Lower lobe of right lung (tissue), 2 donors: ENCODE data around the gene BST2. TPM values are rescaled to one million over a fixed set of nuclear protein-coding genes. Genes with fewer than 3 reads are reported as not detected.

Source experiments
- ATAC-seq, 2 donors: fragments of 200-7000 bp; cut with Tn5 transposase; one replicate each; pipeline ENCODE4 v1.9.1; 2020 to 2022; ENCODE audit warnings: mild to moderate bottlenecking in 2 of 2, moderate library complexity in 2 of 2
- DNase-seq: peaks from one replicate; pipeline ENCODE4 v3.0.0-alpha.2; 2020
- H3K27ac ChIP-seq: fragments of 200-600 bp; one replicate; pipeline ENCODE4 v1.8.0; 2022
- H3K27me3 ChIP-seq: fragments of 200-600 bp; one replicate; pipeline ENCODE4 v1.8.0; 2022; ENCODE audit warnings: low read depth
- H3K36me3 ChIP-seq: fragments of 200-600 bp; one replicate; pipeline ENCODE4 v1.8.0; 2022; ENCODE audit warnings: mild to moderate bottlenecking
- H3K4me1 ChIP-seq: fragments of 200-600 bp; one replicate; pipeline ENCODE4 v1.8.0; 2022
- H3K4me3 ChIP-seq: fragments of 200-600 bp; one replicate; pipeline ENCODE4 v1.8.0; 2022; ENCODE audit warnings: mild to moderate bottlenecking
- H3K9me3 ChIP-seq: fragments of 200-600 bp; one replicate; pipeline ENCODE4 v1.8.0; 2022
- CTCF ChIP-seq: fragments of 200-600 bp; IDR thresholded peaks from one replicate; pipeline ENCODE4 v1.8.0; 2022; ENCODE audit warnings: antibody characterized with exemption, mild to moderate bottlenecking
- intact Hi-C: fragments of 100-400 bp; cut with DNase I; formaldehyde crosslinking; loops from one replicate; pipeline ENCODE4 v1.11.0; 2022
- long read RNA-seq: library from polyadenylated mRNA; unstranded; transcript quantifications from one replicate; pipeline ENCODE4 v2.0.0, GENCODE V29; 2021
- total RNA-seq: library from RNA; stranded (reverse); fragmentation: NEBNext Ultra II Directional; extraction: Animal tissue kit (Norgen Biotek cat#: 25700); gene quantifications from one replicate; pipeline ENCODE4 v1.2.1, GENCODE V29; 2021
- donor health status: DM: no; HTN: yes; CAD: no; lungs with severe emphysema.

Gene BST2
- 165 TPM for total RNA-seq
- long read RNA-seq, transcript BST2-201 (5 exons, 1,019 nt) = major isoform, 120 of 127 reads
- long read RNA-seq, partial matches to known transcripts = 1 of 127 reads
- long read RNA-seq, other reads (novel, unspliced or antisense) = 5 of 127 reads

- TF ChIP-seq CTCF = no peak
- Histone ChIP-seq H3K9me3 (no peaks in the 10 kb centered on the region), H3K27me3 (no peaks in the 10 kb centered on the region), H3K4me1 (peaks cover 25% of the 10 kb centered on the region), H3K36me3 (peaks cover 10% of the 10 kb centered on the region), H3K27ac (peak within 1 kb of the TSS; percentile 85), H3K4me3 (peak within 1 kb of the TSS; percentile 72)
- intact Hi-C loops = no loop called here
- ATAC-seq (peak; percentile 93 to 96), DNase-seq (peak; percentile 75)
These were observed at the start of gene BST2 for GRCh38 chr19:17405250-17406045. Gene BST2 (minus strand): TSS chr19:17405630. CDS start chr19:17405575, 55 bp downstream.

GRCh38 chr19:17454576-17455071, 49.2 kb upstream of the BST2 start:
- H3K4me1 ChIP-seq = no peaks in the 10 kb centered on the region
- intact Hi-C loops = no loop called here
- DNase-seq = no peak
- TF ChIP-seq CTCF = no peak
- no peaks in the 10 kb centered on the region for H3K36me3 ChIP-seq
- no peak overlapping the region for H3K4me3 ChIP-seq
- H3K27ac ChIP-seq = no peak overlapping the region
- H3K27me3 ChIP-seq = peaks cover 26% of the 10 kb centered on the region
- H3K9me3 ChIP-seq = no peaks in the 10 kb centered on the region
- ATAC-seq = no peak

- H3K27me3 ChIP-seq = peaks cover 29% of the 10 kb centered on the region
These were observed 46.4 kb upstream of the BST2 start for GRCh38 chr19:17451820-17452219.

GRCh38 chr19:17450264-17451075, 45.0 kb upstream of the BST2 start:
- ATAC-seq = no peak
- no peak for TF ChIP-seq CTCF
- H3K27ac ChIP-seq = no peak overlapping the region
- intact Hi-C loops = no loop called here
- no peak overlapping the region for H3K4me3 ChIP-seq
- no peaks in the 10 kb centered on the region for H3K9me3 ChIP-seq
- DNase-seq = no peak
- peaks cover 19% of the 10 kb centered on the region for H3K27me3 ChIP-seq
- H3K4me1 ChIP-seq = peaks cover 8% of the 10 kb centered on the region
- no peaks in the 10 kb centered on the region for H3K36me3 ChIP-seq

More at GRCh38 chr19:17451820-17452219, 46.4 kb upstream of the BST2 start:
- DNase-seq (no peak), ATAC-seq (no peak)
- no peak for TF ChIP-seq CTCF
- Histone ChIP-seq H3K36me3 (no peaks in the 10 kb centered on the region), H3K4me3 (no peak overlapping the region), H3K9me3 (no peaks in the 10 kb centered on the region), H3K27ac (no peak overlapping the region), H3K4me1 (peaks cover 8% of the 10 kb centered on the region)
- intact Hi-C loops = no loop called here

- H3K27me3 ChIP-seq = peaks cover 7% of the 10 kb centered on the region
- TF ChIP-seq CTCF = peak; percentile 56
- peak within 1 kb of the TSS; percentile 49 for H3K4me3 ChIP-seq
- DNase-seq (peak; percentile 59), ATAC-seq (peak; percentile 79 to 80)
- intact Hi-C loops = no loop called here
- peaks cover 8% of the 10 kb centered on the region for H3K4me1 ChIP-seq
- no peaks in the 10 kb centered on the region for H3K9me3 ChIP-seq
- no peaks in the 10 kb centered on the region for H3K36me3 ChIP-seq
- no peak within 1 kb of the TSS for H3K27ac ChIP-seq
These were observed 42.9 kb upstream of the BST2 start, which contains the start of gene TMEM221 for GRCh38 chr19:17448131-17448967. Gene TMEM221 (minus strand): TSS chr19:17448668. CDS start chr19:17448462, 206 bp downstream.
